ENCODE measurements around the gene TTC27. TPM values are rescaled to one million over a fixed set of nuclear protein-coding genes. Genes with fewer than 3 reads are reported as not detected.

Gene TTC27
- total RNA-seq, 4 donors from 2014 or later = 12.6 to 25.4 (median 16.9) TPM

DNA sequence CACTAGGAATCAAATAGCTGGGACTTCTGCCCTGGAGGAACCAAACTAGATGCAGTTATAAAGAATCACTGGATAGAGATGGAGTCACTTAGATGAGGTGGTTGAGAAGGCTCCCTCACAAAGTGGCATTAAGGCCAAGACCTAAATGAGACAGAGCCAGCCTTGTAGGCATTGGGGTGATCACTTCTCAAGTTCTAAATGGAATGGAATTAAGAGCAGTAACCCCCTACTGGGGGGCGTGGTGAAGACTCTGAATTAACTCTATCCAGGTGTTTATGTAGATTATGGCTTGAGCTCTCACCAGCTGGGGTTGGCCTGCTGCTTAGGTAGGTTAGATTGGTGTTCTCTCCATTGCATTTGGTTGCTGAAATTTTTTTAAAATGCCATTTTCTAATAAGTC, 71.3 kb downstream of the TTC27 start:
- TF ChIP-seq CTCF (IDR thresholded peaks at IDR 0.05) = no peak
- no peak for TF ChIP-seq POLR2A (IDR thresholded peaks at IDR 0.05)
- H3K36me3 ChIP-seq = peaks cover 0 to 4% of the 10 kb centered on the region in 2 donors
- H3K27me3 ChIP-seq = no peaks in the 10 kb centered on the region
- H3K9me3 ChIP-seq = no peaks in the 10 kb centered on the region
- H3K4me1 ChIP-seq = peaks cover 0 to 3% of the 10 kb centered on the region in 2 donors
- intact Hi-C loops (cut with DNase I) = no loop called here
- H3K27ac ChIP-seq = no peak overlapping the region
- no peak for DNase-seq
- no peak overlapping the region for H3K4me3 ChIP-seq (replicated peaks in 1 of 3)
- 90 to 100% methylated on average over 1 of the region's 1 CpG for WGBS, 2 donors

DNA sequence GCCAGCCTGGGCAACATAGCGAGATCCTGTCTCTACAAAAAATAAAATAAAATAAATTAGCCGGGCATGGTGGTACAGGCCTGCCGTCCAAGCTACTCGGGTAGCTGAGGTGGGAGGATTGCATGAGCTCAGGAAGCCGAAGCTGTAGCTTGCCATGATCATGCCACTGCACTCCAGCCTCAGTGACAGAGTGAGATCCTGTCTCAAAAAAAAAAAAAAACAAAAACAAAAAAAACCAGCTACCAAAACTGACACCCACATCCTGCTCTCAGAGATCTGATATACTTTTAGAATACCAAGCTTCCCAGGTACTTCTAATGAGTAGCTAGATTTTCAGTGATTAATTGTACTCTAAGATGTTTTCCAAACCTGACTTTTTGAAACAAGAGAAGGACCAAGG, 74.0 kb downstream of the TTC27 start:
- DNase-seq = no peak
- H3K4me3 ChIP-seq (replicated peaks in 1 of 3) = no peak overlapping the region
- WGBS, 2 donors = 97 to 98% methylated on average over 5 of the region's 5 CpGs
- no peak for TF ChIP-seq CTCF (IDR thresholded peaks at IDR 0.05)
- no peak for TF ChIP-seq POLR2A (IDR thresholded peaks at IDR 0.05)
- H3K36me3 ChIP-seq = peaks cover 0 to 4% of the 10 kb centered on the region in 2 donors
- intact Hi-C loops (cut with DNase I) = no loop called here
- no peak overlapping the region for H3K27ac ChIP-seq
- H3K9me3 ChIP-seq = no peaks in the 10 kb centered on the region
- H3K27me3 ChIP-seq = no peaks in the 10 kb centered on the region
- H3K4me1 ChIP-seq = peaks cover 0 to 3% of the 10 kb centered on the region in 2 donors

- Histone ChIP-seq H3K27me3 (no peaks in the 10 kb centered on the region), H3K9me3 (no peaks in the 10 kb centered on the region), H3K27ac (no peak overlapping the region), H3K36me3 (peaks cover 0 to 4% of the 10 kb centered on the region in 2 donors), H3K4me1 (peaks cover 0 to 3% of the 10 kb centered on the region in 2 donors), H3K4me3 (replicated peaks in 1 of 3) (no peak overlapping the region)
- DNase-seq = no peak
- intact Hi-C loops (cut with DNase I) = no loop called here
- WGBS, 2 donors = 94 to 95% methylated on average over 5 of the region's 5 CpGs
- no peak for TF ChIP-seq CTCF (IDR thresholded peaks at IDR 0.05)
- no peak for TF ChIP-seq POLR2A (IDR thresholded peaks at IDR 0.05)
Measured at GRCh38 chr2:32702303-32703064, 74.6 kb downstream of the TTC27 start.

GRCh38 chr2:32706815-32707579, 79.1 kb downstream of the TTC27 start:
- no peaks in the 10 kb centered on the region for H3K4me1 ChIP-seq
- TF ChIP-seq POLR2A (IDR thresholded peaks at IDR 0.05) (no peak), CTCF (IDR thresholded peaks at IDR 0.05) (no peak)
- peaks cover 0 to 4% of the 10 kb centered on the region in 2 donors for H3K36me3 ChIP-seq
- 85 to 96% methylated on average over 5 of the region's 5 CpGs for WGBS, 2 donors
- DNase-seq = no peak
- H3K9me3 ChIP-seq = no peaks in the 10 kb centered on the region
- H3K4me3 ChIP-seq (replicated peaks in 1 of 3) = no peak overlapping the region
- H3K27ac ChIP-seq = no peak overlapping the region
- H3K27me3 ChIP-seq = no peaks in the 10 kb centered on the region
- intact Hi-C loops (cut with DNase I) = no loop called here

GRCh38 chr2:32711219-32711618, 83.4 kb downstream of the TTC27 start:
- TF ChIP-seq CTCF (IDR thresholded peaks at IDR 0.05) (no peak), POLR2A (IDR thresholded peaks at IDR 0.05) (no peak)
- 70 to 80% methylated on average over 4 of the region's 4 CpGs for WGBS, 2 donors
- Histone ChIP-seq H3K36me3 (no peaks in the 10 kb centered on the region), H3K27ac (no peak overlapping the region), H3K4me3 (replicated peaks in 1 of 3) (no peak overlapping the region), H3K4me1 (no peaks in the 10 kb centered on the region), H3K9me3 (no peaks in the 10 kb centered on the region), H3K27me3 (no peaks in the 10 kb centered on the region)
- intact Hi-C loops (cut with DNase I) = no loop called here
- no peak for DNase-seq
